GM23338 (cell line): Measurements from ENCODE around the gene SLC17A1.

Experiments
- CREB1 ChIP-seq: fragments of 250-450 bp; sonication (Bioruptor Pico); IDR thresholded peaks from 2 replicates; pipeline ENCODE4 v1.5.0; 2020; ENCODE audit warnings: low read depth, mild to moderate bottlenecking, moderate library complexity
- CTCF ChIP-seq, 2 experiments: fragments of 200-600 bp in 1 of 2; sonication (generic) in 1 of 2; conservative IDR thresholded peaks; 2 replicates each; pipeline versions ENCODE4 v1.5.1 to v1.6.1; 2016 to 2017; ENCODE audit warnings: antibody characterized with exemption in 2 of 2, low read depth in 2 of 2, mild to moderate bottlenecking in 2 of 2, moderate library complexity in 1 of 2
- ETS1 ChIP-seq: IDR thresholded peaks from 2 replicates; pipeline ENCODE4 v1.6.1; 2016; ENCODE audit warnings: antibody characterized with exemption
- EZH2 ChIP-seq: fragments of 200-600 bp; sonication (generic); IDR thresholded peaks from one replicate; pipeline ENCODE4 v1.8.0; 2017; ENCODE audit warnings: antibody characterized with exemption, mild to moderate bottlenecking, low read depth; ENCODE audit not compliant: unreplicated experiment
- EZH2phosphoT487 ChIP-seq: fragments of 200-600 bp; sonication (generic); IDR thresholded peaks from one replicate; pipeline ENCODE4 v1.8.1; 2018; ENCODE audit warnings: antibody characterized with exemption; ENCODE audit not compliant: unreplicated experiment
- JUNB ChIP-seq: IDR thresholded peaks from one replicate; pipeline ENCODE4 v1.6.1; 2016; ENCODE audit warnings: antibody characterized with exemption; ENCODE audit not compliant: unreplicated experiment
- NANOG ChIP-seq: IDR thresholded peaks from 2 replicates; pipeline ENCODE4 v1.6.1; 2016; ENCODE audit warnings: antibody characterized with exemption, borderline replicate concordance
- POLR2AphosphoS5 ChIP-seq: IDR thresholded peaks from 2 replicates; pipeline ENCODE4 v1.6.1; 2016; ENCODE audit warnings: antibody characterized with exemption, low read depth
- REST ChIP-seq: IDR thresholded peaks from one replicate; pipeline ENCODE4 v1.6.1; 2018; ENCODE audit warnings: antibody characterized with exemption; ENCODE audit not compliant: unreplicated experiment
- STAT1 ChIP-seq: IDR thresholded peaks from one replicate; pipeline ENCODE4 v1.6.1; 2016; ENCODE audit warnings: antibody characterized with exemption; ENCODE audit not compliant: unreplicated experiment
- ZNF114 ChIP-seq: fragments of 250-450 bp; sonication (Bioruptor Pico); IDR thresholded peaks from 2 replicates; pipeline ENCODE4 v1.5.0; 2020; ENCODE audit warnings: mild to moderate bottlenecking, moderate library complexity

GRCh38 chr6:25842526-25842925, 10.7 kb upstream of the SLC17A1 start:
- no peak for TF ChIP-seq CTCF (conservative IDR thresholded peaks at IDR 0.05; ENCODE audit: low read depth in 2 of 2)
- TF ChIP-seq CREB1 (CRISPR knock-in tag): no peak
- no peak for TF ChIP-seq ZNF114 (CRISPR knock-in tag)
- TF ChIP-seq EZH2phosphoT487: no peak
- no peak for TF ChIP-seq POLR2AphosphoS5
- no peak for TF ChIP-seq REST
- TF ChIP-seq NANOG: no peak
- TF ChIP-seq EZH2: no peak
- no peak for TF ChIP-seq ETS1
- TF ChIP-seq JUNB: no peak
- no peak for TF ChIP-seq STAT1
